Activated CD8-positive, alpha-beta memory T cell treated with anti-CD3 and anti-CD28 coated beads, Interleukin-2, amount 50 U/mL, for 24 hours (primary cell): Measurements from ENCODE around the gene TMEM245.
"Not testable (repeated sequence)": the region's sequence is repeated elsewhere in the genome, so short reads cannot be mapped to it uniquely, and the experiment has no call there.

Experiments
- DNase-seq: peaks from one replicate; pipeline ENCODE4 v3.0.0-alpha.2; 2020; ENCODE audit errors: extremely low read depth

The TMEM245 gene

GRCh38 chr9:108996643-108997042 is 123.1 kb downstream of the TMEM245 start:
- DNase-seq: no peak

- DNase-seq: no peak
Observed at GRCh38 chr9:108994695-108995094, 125.1 kb downstream of the TMEM245 start.

GRCh38 chr9:108991479-108991878 is 128.3 kb downstream of the TMEM245 start:
- no peak for DNase-seq

GRCh38 chr9:108983885-108984284 is 135.9 kb downstream of the TMEM245 start:
- no peak for DNase-seq

- no peak for DNase-seq
Observed at GRCh38 chr9:108980893-108981292, 138.9 kb downstream of the TMEM245 start.

GRCh38 chr9:108978205-108978604 is 141.5 kb downstream of the TMEM245 start:
- no peak for DNase-seq

GRCh38 chr9:108973895-108974294 is 145.9 kb downstream of the TMEM245 start:
- no peak for DNase-seq

GRCh38 chr9:108972626-108973209 is 147.0 kb downstream of the TMEM245 start:
- DNase-seq: no peak

GRCh38 chr9:108972186-108972585 is 147.6 kb downstream of the TMEM245 start:
- DNase-seq: no peak

- DNase-seq: not testable (repeated sequence)
Observed at GRCh38 chr9:108971392-108971791, 148.4 kb downstream of the TMEM245 start.

- DNase-seq: no peak
Observed at GRCh38 chr9:108967916-108968315, 151.8 kb downstream of the TMEM245 start.
